A673 (cell line): Measurements from ENCODE around the gene ALDH3B1. TPM values are rescaled to one million over a fixed set of nuclear protein-coding genes. Genes with fewer than 3 reads are reported as not detected.

Experiments used
- BruUV-seq: library from RNA; stranded (reverse); fragments of 400-500 nt; replicated peaks from 2 replicates; lab custom pipeline; 2021; lab: Mats Ljungman, UMichigan
- CTCF ChIA-PET: fragments of 300-600 bp; sonication (Branson Sonifier 250); formaldehyde crosslinking; loops from one replicate; lab custom pipeline; 2022; ENCODE audit warnings: antibody characterized with exemption; lab: Charles Lee
- POLR2A ChIA-PET: fragments of 300-600 bp; sonication (Branson Sonifier 250); formaldehyde crosslinking; loops from one replicate; lab custom pipeline; 2022; ENCODE audit warnings: antibody characterized with exemption; ENCODE audit not compliant: low non-redundant PET; lab: Charles Lee
- DNase-seq: peaks from one replicate; pipeline ENCODE4 v3.0.0-alpha.2; 2015; ENCODE audit warnings: low spot score
- H3K27ac ChIP-seq: fragments of 200-600 bp; sonication (generic); 2 replicates; pipeline ENCODE4 v1.5.1; 2016; ENCODE audit warnings: mixed run types, low read depth, mild to moderate bottlenecking, mixed read lengths, antibody characterized with exemption, low read length; ENCODE audit not compliant: poor library complexity, severe bottlenecking
- H3K27me3 ChIP-seq: fragments of 200-600 bp; sonication (generic); replicated peaks from 2 replicates; pipeline ENCODE4 v1.6.1; 2017; ENCODE audit warnings: mixed run types, low read depth, mild to moderate bottlenecking, mixed read lengths, antibody characterized with exemption, low read length; ENCODE audit not compliant: insufficient read depth, poor library complexity
- H3K36me3 ChIP-seq: fragments of 200-600 bp; sonication (generic); 2 replicates; pipeline ENCODE4 v1.6.1; 2016; ENCODE audit warnings: mixed run types, mild to moderate bottlenecking, mixed read lengths, antibody characterized with exemption, low read length; ENCODE audit not compliant: insufficient read depth, poor library complexity, severe bottlenecking
- H3K4me1 ChIP-seq: fragments of 200-600 bp; sonication (generic); 2 replicates; pipeline ENCODE4 v1.6.1; 2017; ENCODE audit warnings: mixed run types, mild to moderate bottlenecking, mixed read lengths, antibody characterized with exemption, low read length; ENCODE audit not compliant: insufficient read depth, poor library complexity, severe bottlenecking
- H3K4me3 ChIP-seq: fragments of 200-600 bp; sonication (generic); 2 replicates; pipeline ENCODE4 v1.5.1; 2016; ENCODE audit warnings: low read depth, mixed run types, mild to moderate bottlenecking, mixed read lengths, low read length; ENCODE audit not compliant: poor library complexity, severe bottlenecking
- H3K9me3 ChIP-seq: fragments of 200-600 bp; sonication (generic); 2 replicates; pipeline ENCODE4 v1.6.1; 2016; ENCODE audit warnings: mixed run types, low read depth, mild to moderate bottlenecking, mixed read lengths, antibody characterized with exemption, low read length; ENCODE audit not compliant: poor library complexity, severe bottlenecking
- EZH2 ChIP-seq: fragments of 200-600 bp; sonication (generic); IDR thresholded peaks from 2 replicates; pipeline ENCODE4 v1.6.1; 2017; ENCODE audit warnings: borderline replicate concordance, low read depth, mild to moderate bottlenecking, mixed read lengths, antibody characterized with exemption, low read length; ENCODE audit not compliant: poor library complexity, severe bottlenecking
- intact Hi-C: fragments of 100-400 bp; cut with micrococcal nuclease; formaldehyde crosslinking; loops from one replicate; pipeline ENCODE4 v1.10.0; 2022; ENCODE audit not compliant: unreplicated experiment
- total RNA-seq: library from RNA; stranded (reverse); gene quantifications from 2 replicates; pipeline ENCODE4 v1.2.3, GENCODE V29; 2021
- TF ChIP-seq, protein P1 (sequence below): fragments of 300-800, 200-600 bp; sonication (generic); conservative IDR thresholded peaks from 2 replicates; pipeline ENCODE4 v1.5.1; 2017; ENCODE audit warnings: low read depth, mild to moderate bottlenecking, antibody characterized with exemption, low read length, moderate library complexity, mixed read lengths

The ALDH3B1 gene
- total RNA-seq, 1 experiment from 2014 or later: not detected

DNA sequence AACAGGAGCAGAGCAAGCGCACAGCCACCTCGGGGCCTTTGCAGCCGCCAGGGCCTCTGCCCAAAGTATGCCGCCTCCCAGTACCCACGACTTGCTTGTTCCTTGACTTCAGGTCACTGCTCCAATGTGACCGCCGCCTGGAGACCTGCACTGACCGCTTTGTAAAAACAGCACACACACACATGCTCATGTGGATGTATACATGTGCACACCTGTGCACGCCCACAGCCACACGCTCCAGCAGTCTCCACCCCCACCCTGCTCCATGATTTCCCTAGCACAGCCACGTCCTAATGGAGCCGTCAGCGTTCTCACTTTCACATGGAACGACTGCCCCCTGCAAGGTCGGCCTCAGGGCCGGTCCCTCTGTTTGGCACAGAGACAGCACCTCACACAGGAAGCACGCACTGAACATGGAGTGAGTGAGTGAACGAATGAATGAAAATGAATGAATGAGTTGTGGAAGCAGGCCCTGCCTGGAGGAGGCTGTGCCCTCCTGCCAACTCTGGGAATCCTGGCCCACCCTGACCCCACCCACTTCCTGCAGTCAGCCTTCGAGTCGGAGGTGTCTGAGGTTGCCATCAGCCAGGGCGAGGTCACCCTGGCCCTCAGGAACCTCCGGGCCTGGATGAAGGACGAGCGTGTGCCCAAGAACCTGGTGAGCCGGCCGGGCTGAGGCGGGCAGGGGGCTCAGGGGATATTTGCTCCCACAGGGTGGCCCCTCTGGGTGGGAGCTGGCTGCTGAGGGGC, 8.0 kb downstream of the ALDH3B1 start:
- TF ChIP-seq EZH2: no peak
- TF ChIP-seq, protein P1, sequence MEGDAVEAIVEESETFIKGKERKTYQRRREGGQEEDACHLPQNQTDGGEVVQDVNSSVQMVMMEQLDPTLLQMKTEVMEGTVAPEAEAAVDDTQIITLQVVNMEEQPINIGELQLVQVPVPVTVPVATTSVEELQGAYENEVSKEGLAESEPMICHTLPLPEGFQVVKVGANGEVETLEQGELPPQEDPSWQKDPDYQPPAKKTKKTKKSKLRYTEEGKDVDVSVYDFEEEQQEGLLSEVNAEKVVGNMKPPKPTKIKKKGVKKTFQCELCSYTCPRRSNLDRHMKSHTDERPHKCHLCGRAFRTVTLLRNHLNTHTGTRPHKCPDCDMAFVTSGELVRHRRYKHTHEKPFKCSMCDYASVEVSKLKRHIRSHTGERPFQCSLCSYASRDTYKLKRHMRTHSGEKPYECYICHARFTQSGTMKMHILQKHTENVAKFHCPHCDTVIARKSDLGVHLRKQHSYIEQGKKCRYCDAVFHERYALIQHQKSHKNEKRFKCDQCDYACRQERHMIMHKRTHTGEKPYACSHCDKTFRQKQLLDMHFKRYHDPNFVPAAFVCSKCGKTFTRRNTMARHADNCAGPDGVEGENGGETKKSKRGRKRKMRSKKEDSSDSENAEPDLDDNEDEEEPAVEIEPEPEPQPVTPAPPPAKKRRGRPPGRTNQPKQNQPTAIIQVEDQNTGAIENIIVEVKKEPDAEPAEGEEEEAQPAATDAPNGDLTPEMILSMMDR: no peak
- no peak for DNase-seq

DNA sequence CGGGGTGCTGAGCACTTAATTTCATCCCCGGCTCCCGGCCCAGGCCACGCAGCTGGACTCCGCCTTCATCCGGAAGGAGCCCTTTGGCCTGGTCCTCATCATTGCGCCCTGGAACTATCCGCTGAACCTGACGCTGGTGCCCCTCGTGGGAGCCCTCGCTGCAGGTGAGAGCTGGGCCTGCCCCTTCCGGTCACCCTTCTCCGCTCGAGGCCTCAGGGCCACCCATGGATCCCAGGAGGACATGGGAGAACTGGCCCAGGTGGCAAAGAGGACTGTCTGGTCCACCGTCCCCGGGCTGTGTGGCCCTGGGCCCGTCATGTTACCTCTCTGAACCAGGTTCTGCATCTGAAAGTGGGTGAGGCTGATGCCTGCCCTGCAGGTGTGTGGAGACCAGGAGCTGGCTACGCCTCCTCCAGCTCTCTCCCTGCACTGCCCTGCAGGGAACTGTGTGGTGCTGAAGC, 8.6 kb downstream of the ALDH3B1 start:
- Histone ChIP-seq H3K27ac (no peak overlapping the region), H3K36me3 (no peaks in the 10 kb centered on the region), H3K4me3 (no peak overlapping the region), H3K9me3 (no peaks in the 10 kb centered on the region), H3K27me3 (no peaks in the 10 kb centered on the region), H3K4me1 (no peaks in the 10 kb centered on the region)
- POLR2A ChIA-PET: no interaction called here
- no peak for DNase-seq
- BruUV-seq: no TSS peak
- intact Hi-C loops: no loop called here
- no peak for TF ChIP-seq EZH2
- TF ChIP-seq, protein P1: no peak
- CTCF ChIA-PET: no interaction called here

More for the DNA sequence above, 8.0 kb downstream of the ALDH3B1 start:
- BruUV-seq: no TSS peak
- intact Hi-C loops: no loop called here
- no peaks in the 10 kb centered on the region for H3K9me3 ChIP-seq
- no peaks in the 10 kb centered on the region for H3K27me3 ChIP-seq
- no peak overlapping the region for H3K27ac ChIP-seq
- no peaks in the 10 kb centered on the region for H3K36me3 ChIP-seq
- H3K4me3 ChIP-seq: no peak overlapping the region
- H3K4me1 ChIP-seq: no peaks in the 10 kb centered on the region
- POLR2A ChIA-PET: no interaction called here
- CTCF ChIA-PET: no interaction called here

DNA sequence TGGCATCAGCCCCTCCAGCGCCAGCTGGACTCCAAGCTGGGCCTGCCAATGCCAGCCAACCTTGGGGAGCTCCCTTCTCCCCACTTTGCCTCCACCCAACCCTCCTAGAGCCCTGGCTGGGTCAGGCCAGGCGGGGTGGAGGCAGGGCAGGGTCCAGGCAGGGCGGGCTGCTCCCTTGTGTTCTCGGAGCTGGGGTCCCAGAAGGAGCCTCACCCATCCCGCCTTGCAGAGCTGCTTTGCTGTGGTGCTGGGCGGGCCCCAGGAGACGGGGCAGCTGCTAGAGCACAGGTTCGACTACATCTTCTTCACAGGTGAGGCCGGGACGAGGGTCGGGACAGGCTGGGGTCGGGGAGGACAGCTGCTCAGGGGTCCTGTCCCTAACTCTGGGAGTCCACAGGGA, 9.4 kb downstream of the ALDH3B1 start:
- Histone ChIP-seq H3K27ac (no peak overlapping the region), H3K4me1 (no peaks in the 10 kb centered on the region)
- intact Hi-C loops: no loop called here

More for the DNA sequence above, 9.4 kb downstream of the ALDH3B1 start:
- TF ChIP-seq, protein P1: no peak
- no peak for TF ChIP-seq EZH2
- DNase-seq: no peak
- no peak overlapping the region for H3K4me3 ChIP-seq
- H3K9me3 ChIP-seq: no peaks in the 10 kb centered on the region
- no TSS peak for BruUV-seq
- H3K36me3 ChIP-seq: no peaks in the 10 kb centered on the region
- ChIA-PET CTCF (interaction anchor here (0.7 kb wide), 1 partner anchor 386 kb away, joined by 5 read pairs; no protein-coding TSS in a partner anchor), POLR2A (no interaction called here)
- H3K27me3 ChIP-seq: no peaks in the 10 kb centered on the region
